ENCODE measurements around the gene FAM131B.
"Not testable (repeated sequence)": the region's sequence is repeated elsewhere in the genome, so short reads cannot be mapped to it uniquely, and the experiment has no call there.

FAM131B gene

DNA sequence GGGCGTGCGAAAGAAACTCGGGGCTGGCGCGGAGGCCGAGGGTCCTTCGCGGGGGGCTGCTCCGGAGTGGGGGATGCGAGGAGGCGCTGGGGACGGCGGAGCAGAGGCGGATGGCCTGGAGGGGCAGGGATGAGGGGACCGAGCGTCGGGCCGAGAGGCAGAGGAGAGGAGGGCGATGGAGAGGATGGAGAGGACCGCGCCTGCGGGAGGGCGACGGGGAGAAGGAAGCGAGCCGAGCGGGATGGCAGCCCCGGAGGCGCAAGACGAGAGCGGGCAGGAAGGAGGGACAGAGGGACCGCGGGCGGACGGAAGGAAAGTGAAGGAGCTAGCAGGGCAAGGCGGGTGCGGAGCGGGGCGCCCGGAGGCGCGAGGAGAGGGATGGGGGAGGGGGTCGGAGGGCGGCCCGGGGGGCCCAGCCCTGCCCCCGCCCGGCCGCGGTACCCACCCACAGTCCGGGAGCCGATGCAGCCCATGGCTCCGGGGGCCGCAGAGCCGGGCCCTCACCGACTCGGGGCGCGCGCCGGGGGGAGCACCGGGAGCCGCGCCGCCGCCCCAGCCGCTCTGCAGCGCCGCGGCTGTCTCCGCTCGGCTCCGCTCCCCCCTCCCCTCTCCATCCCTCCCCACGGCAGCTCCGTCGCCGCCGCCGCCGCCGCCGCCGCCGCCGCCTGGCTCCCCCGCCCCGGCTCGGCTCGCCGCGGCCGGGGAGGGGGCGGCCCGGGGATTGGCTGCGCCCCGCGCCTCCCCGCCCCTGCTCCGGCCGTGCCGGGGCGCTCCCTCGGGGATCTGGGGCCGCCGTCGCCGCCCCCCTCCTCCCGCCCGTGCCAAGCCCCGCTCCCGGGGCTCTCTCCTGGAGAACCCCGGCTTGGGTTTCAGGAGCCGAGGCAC lies at the start of gene FAM131B:
Gene FAM131B (minus strand): TSS at position 583 of the 885 bp plus-strand sequence. CDS start 110 bp downstream, at position 473.
- peak in 1 of 4 experiments; percentile 15 for DNase-seq

DNA sequence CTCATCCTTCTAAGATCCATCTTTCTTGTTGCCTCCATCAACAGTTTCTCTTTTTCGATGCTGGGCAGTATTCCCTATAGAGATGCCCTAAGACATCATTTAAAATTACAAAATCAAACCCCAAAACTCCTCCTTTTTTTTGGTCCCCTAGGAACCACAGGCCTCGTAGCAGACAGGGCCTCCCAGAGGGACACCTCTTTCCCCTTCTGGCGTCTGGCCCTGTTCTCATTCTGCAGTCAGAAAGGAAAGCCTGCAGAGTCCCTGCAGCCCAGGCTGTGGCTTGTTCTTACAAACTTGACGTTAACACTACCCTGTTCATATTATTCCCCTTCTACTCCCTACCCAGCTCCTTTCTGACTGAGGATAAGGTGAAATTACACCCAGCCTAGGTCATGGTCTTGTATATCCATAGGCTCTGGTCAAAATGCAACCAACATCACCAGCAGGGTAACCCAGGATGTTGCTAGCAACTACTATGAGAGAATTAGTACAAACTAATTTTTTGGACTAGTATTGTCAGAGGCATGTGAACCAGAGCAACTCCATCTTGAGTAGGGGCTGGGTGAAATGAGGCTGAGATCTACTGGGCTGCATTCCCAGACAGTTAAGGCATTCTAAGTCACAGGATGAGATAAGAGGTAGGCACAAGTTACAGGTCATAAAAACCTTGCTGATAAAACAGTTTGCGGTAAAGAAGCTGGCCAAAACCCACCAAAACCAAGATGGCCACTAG lies 49.6 kb upstream of the FAM131B start:
- DNase-seq: no peak

- DNase-seq: no peak
Measured at GRCh38 chr7:143410521-143411004, 48.0 kb upstream of the FAM131B start.

GRCh38 chr7:143408686-143409561 lies 46.4 kb upstream of the FAM131B start, which contains the start of gene EPHA1:
TSS of gene EPHA1 (minus strand) at chr7:143408856. CDS start at chr7:143408805, 51 bp downstream.
- DNase-seq: peak in 3 of 4 experiments; percentile 12 to 32 (median 18)

DNA sequence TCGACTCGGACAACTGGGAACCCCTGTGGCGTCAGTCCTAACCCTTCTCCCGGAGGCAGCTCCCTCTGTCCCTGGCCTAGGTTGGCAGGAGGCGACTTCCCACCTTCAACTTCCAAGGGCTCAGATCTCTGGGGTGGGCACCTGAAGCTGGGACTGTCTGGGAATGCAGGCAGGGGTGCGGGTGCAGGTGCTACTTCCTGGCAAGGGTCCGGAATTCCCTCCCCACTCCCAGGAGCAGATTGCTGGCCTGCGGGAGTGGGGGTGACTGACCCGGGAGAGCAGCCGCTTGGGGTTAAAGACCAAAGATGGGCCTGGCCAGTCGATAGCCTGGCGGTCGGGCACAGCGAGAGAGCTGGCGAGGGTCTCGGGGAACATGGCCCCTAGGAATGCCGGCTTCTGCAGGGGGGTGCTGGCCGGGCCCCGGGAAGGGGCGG lies 45.8 kb upstream of the FAM131B start:
- DNase-seq: no peak

DNA sequence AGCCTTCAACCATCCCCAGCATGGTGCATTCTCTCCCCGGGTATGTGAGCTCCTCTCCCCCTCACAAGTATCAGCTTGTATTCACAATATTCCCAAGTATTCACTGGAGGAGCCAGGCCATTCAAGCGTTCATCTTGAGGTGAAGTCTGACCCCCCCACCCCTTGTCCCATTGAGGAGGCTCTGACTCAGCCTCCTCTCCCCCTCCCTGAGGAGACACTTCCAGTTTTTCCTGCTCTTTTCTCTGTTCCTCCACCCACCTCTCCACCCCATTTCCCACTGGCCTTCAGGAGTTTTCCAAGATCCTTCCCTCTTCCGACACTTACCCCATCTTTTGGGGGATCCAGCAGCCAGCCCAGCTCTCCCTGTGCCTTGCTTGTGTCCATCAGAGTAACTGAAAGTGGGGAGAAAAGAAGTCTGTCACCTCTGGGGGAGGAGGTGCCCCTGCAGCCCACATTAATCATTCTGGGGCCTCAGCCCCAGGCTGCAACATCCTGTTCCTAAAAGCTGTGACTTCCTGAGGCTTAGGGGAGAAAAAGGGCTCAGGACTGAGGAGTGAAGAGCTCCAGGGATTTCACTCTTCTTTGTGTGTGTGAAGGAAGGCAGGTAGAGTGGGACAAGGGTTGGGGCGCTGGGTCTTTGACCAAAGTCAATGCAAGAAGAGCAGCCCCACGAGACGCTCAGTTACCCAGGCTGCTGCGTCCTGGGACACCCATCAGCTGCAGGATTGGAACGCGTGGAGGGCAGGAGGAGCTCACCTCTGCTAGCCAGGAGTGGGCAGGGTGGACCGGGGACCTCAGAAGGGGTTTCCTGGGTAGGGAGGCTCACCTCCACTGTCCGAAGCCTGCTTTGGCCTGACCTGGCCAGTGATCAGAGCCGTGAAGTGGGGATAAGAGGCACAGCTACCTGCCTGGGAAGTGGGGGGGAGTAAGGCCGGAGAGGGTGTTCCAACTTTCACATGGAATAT lies 45.1 kb upstream of the FAM131B start:
- no peak for DNase-seq

- DNase-seq: no peak
Measured at GRCh38 chr7:143406002-143406357, 43.5 kb upstream of the FAM131B start.

GRCh38 chr7:143405173-143406001 lies 42.9 kb upstream of the FAM131B start:
- no peak for DNase-seq

GRCh38 chr7:143402233-143402632 lies 39.7 kb upstream of the FAM131B start:
- not testable (repeated sequence) for DNase-seq

DNA sequence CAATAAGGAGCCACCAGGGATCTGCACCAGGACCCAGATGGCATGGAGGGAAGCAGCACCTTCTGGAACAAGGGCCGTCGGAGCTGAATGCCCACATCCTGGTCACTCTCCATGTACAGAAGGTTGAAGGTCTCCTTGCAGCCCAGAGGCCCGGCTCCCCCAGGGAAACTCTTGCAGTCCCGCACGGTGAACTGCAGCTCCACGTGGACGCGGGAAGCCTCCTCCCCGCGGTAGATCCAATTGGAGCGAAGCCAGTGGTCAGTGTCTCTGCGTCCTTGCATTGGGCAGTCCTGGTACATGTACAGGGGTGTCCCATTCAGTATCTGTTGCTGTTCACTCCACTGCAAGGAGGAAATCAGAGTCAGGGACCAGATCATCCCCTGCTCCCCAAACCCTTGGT lies 38.8 kb upstream of the FAM131B start:
- no peak for DNase-seq

DNA sequence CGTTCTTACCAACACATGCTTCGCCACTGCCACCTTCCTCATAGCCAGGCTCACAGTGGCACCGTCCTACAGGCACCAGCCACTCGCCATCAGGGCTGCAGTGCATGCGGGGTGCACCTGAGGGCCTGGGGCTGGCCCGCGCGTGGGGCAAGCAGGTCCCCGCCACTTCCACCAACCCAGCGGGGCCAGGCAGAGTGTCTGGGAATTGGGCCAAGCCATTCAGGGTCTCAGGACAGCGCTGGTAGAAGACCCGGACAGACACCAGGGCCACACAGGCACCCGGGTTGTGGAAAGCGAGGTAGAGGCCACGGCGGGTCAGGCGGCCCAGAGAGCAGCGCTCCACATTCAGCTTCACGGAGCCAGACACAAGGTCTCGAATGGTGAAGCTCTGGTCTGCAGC lies 37.1 kb upstream of the FAM131B start:
- no peak for DNase-seq

GRCh38 chr7:143399151-143399550 lies 36.6 kb upstream of the FAM131B start:
- DNase-seq: no peak

GRCh38 chr7:143398616-143399015 lies 36.1 kb upstream of the FAM131B start:
- DNase-seq: no peak

- no peak for DNase-seq
Measured at GRCh38 chr7:143397710-143398530, 35.4 kb upstream of the FAM131B start.

- no peak for DNase-seq
Measured at GRCh38 chr7:143396625-143397556, 34.4 kb upstream of the FAM131B start.

- DNase-seq: no peak
Measured at GRCh38 chr7:143396182-143396581, 33.7 kb upstream of the FAM131B start.

DNA sequence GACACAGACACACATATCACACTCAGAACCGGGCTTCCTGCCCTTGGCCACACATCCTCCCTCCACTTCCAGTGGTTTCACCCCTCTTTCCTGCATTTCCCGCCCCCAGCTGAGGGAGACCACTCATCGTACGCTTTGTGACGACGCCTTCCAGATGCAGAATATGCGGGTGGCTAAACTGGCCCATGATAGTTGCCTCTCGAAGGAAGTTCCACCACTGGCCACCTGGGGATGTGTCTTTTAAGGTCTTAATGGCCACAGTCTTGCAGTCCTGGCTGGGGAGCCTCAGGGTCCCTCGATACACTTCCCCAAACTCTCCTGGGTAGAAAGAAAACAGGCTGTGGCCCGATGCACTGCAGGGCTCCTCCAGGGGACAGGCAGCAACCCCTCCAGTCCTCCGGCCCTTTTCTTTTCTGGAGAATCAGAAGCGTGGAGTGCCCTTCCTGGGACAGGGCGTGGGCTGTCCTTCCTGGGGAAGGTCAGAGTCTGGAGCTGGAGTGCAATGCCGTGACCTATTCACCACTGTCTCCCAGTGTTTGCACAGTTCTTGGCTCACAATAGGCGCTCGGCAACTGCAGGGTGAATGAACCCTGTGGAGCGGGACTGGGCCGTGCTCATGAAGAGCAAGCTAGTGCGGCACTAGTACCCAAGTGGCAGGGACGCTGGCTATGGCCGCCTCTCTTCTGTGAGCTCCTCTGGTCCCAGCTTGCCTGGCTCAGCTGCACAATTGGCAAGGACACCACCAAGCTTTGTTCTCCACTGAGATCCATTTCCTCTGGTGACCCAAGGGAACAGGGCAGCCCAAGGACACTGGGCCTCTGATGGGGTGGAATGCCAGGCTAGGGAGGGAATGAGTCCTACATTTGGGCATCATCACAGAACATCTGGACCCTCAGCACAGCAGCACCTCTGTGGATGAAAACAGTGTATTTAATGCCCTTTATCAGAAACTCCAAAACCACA lies 33.0 kb upstream of the FAM131B start:
- DNase-seq: no peak
